Small intestine (tissue), 7 donors: ENCODE data around the gene CTAGE6. TPM values are rescaled to one million over a fixed set of nuclear protein-coding genes. Genes with fewer than 3 reads are reported as not detected.
"Not testable (repeated sequence)": the region's sequence is repeated elsewhere in the genome, so short reads cannot be mapped to it uniquely, and the experiment has no call there.

Experiments
- DNase-seq, 2 donors: peaks; one replicate each; pipeline versions ENCODE4 v3.0.0 to v3.0.0-alpha.2; 2013
- FAIRE-seq: peaks from 2 replicates; lab custom pipeline; 2012; peaks lifted over from hg19 to GRCh38; lab: Jason Lieb, UNC
- H3K27ac ChIP-seq, 3 donors: one replicate each; pipeline ENCODE4 v1.5.1; 2013; ENCODE audit warnings: low read length in 2 of 3, mild to moderate bottlenecking in 2 of 3, control low read depth in 1 of 3, inconsistent platforms in 1 of 3, low read depth in 1 of 3, moderate library complexity in 1 of 3
- H3K27me3 ChIP-seq, 3 donors: one replicate each; pipeline ENCODE4 v1.6.1; 2013; ENCODE audit warnings: low read length in 3 of 3, inconsistent platforms in 1 of 3; ENCODE audit not compliant: control insufficient read depth in 3 of 3, insufficient read depth in 3 of 3
- H3K36me3 ChIP-seq, 3 donors: one replicate each; pipeline ENCODE4 v1.6.1; 2013; ENCODE audit warnings: low read length in 3 of 3, inconsistent platforms in 1 of 3, low read depth in 1 of 3, mild to moderate bottlenecking in 1 of 3, moderate library complexity in 1 of 3; ENCODE audit not compliant: control insufficient read depth in 3 of 3, insufficient read depth in 2 of 3
- H3K4me1 ChIP-seq, 3 donors: one replicate each; pipeline ENCODE4 v1.6.1; 2013; ENCODE audit warnings: low read length in 2 of 3, inconsistent platforms in 1 of 3, low read depth in 1 of 3, mild to moderate bottlenecking in 1 of 3, moderate library complexity in 1 of 3; ENCODE audit not compliant: control insufficient read depth in 3 of 3, insufficient read depth in 2 of 3
- H3K4me3 ChIP-seq, 3 donors: one replicate each; pipeline ENCODE4 v1.5.1; 2013; ENCODE audit warnings: low read length in 3 of 3, control low read depth in 1 of 3, inconsistent platforms in 1 of 3, low read depth in 1 of 3, mild to moderate bottlenecking in 1 of 3, moderate library complexity in 1 of 3
- H3K9me3 ChIP-seq, 2 donors: one replicate each; pipeline ENCODE4 v1.6.1; 2013; ENCODE audit warnings: low read depth in 1 of 2, low read length in 1 of 2; ENCODE audit not compliant: control insufficient read depth in 2 of 2, insufficient read depth in 1 of 2
- WGBS, 3 donors: extraction: QIAGEN DNeasy Blood & Tissue Kit; methylation state at CpG; one replicate each; pipeline ENCODE4 v1.1.7; 2013; 5-methylcytosine and 5-hydroxymethylcytosine counted together
- polyA plus RNA-seq, 4 donors: library from polyadenylated mRNA; stranded (reverse) in 3 of 4; unstranded in 1 of 4; fragments of 200-250 nt in 3 of 4; fragments of 120-200 nt in 1 of 4; gene quantifications; one replicate each; pipeline versions ENCODE4 v1.2.1 to v1.2.3, GENCODE V29; 2013
- donor health status: healthy with polysubstance abuse.
- donor health status: control.
- donor health status: control.
- donor health status: Bipolar disorder and iron deficiency.
- donor health status: healthy.

Gene CTAGE6
- polyA plus RNA-seq, 4 donors: not detected

- Histone ChIP-seq H3K4me1 (no peaks in the 10 kb centered on the region), H3K27ac (no peak overlapping the region), H3K9me3 (no peaks in the 10 kb centered on the region), H3K36me3 (no peaks in the 10 kb centered on the region), H3K27me3 (peaks cover 0 to 3% (median 0%) of the 10 kb centered on the region in 3 donors), H3K4me3 (no peak overlapping the region)
- FAIRE-seq: no peak
- WGBS, 3 donors: 88 to 91% (median 88%) methylated on average over 5 of the region's 5 CpGs
- no peak for DNase-seq
Observed at GRCh38 chr7:143733876-143734275, 23.6 kb downstream of the CTAGE6 start.

GRCh38 chr7:143728333-143728862, 29.1 kb downstream of the CTAGE6 start:
- Histone ChIP-seq H3K36me3 (no peaks in the 10 kb centered on the region), H3K27me3 (no peaks in the 10 kb centered on the region), H3K4me1 (no peaks in the 10 kb centered on the region), H3K9me3 (no peaks in the 10 kb centered on the region), H3K27ac (no peak overlapping the region), H3K4me3 (no peak overlapping the region)
- 72 to 85% (median 83%) methylated on average over 3 of the region's 3 CpGs for WGBS, 3 donors
- FAIRE-seq (no peak), DNase-seq (no peak)

GRCh38 chr7:143727561-143727960, 29.9 kb downstream of the CTAGE6 start:
- not testable (repeated sequence) for H3K9me3 ChIP-seq, H3K27me3 ChIP-seq, H3K4me1 ChIP-seq, H3K36me3 ChIP-seq, DNase-seq, FAIRE-seq, H3K4me3 ChIP-seq, H3K27ac ChIP-seq
- WGBS, 3 donors: no CpG with 5 or more reads among the region's 7 CpGs

- no CpG with 5 or more reads among the region's 6 CpGs for WGBS, 3 donors
Observed at GRCh38 chr7:143726143-143726542, 31.4 kb downstream of the CTAGE6 start.

GRCh38 chr7:143720335-143720734, 37.2 kb downstream of the CTAGE6 start:
- H3K4me3 ChIP-seq, H3K9me3 ChIP-seq: not testable (repeated sequence)
- WGBS, 3 donors: no CpG with 5 or more reads among the region's 6 CpGs

More at GRCh38 chr7:143726143-143726542, 31.4 kb downstream of the CTAGE6 start:
- not testable (repeated sequence) for H3K4me3 ChIP-seq, H3K9me3 ChIP-seq, H3K27ac ChIP-seq, H3K27me3 ChIP-seq, H3K4me1 ChIP-seq, FAIRE-seq, DNase-seq, H3K36me3 ChIP-seq

GRCh38 chr7:143715543-143716193, 41.8 kb downstream of the CTAGE6 start:
- H3K4me1 ChIP-seq, H3K27me3 ChIP-seq, FAIRE-seq, DNase-seq, H3K36me3 ChIP-seq, H3K9me3 ChIP-seq, H3K27ac ChIP-seq, H3K4me3 ChIP-seq: not testable (repeated sequence)

More at GRCh38 chr7:143720335-143720734, 37.2 kb downstream of the CTAGE6 start:
- FAIRE-seq, H3K36me3 ChIP-seq, H3K4me1 ChIP-seq, H3K27me3 ChIP-seq, H3K27ac ChIP-seq, DNase-seq: not testable (repeated sequence)

- not testable (repeated sequence) for H3K9me3 ChIP-seq, H3K36me3 ChIP-seq, H3K27me3 ChIP-seq, H3K27ac ChIP-seq, DNase-seq, H3K4me1 ChIP-seq, FAIRE-seq, H3K4me3 ChIP-seq
- WGBS, 3 donors: no CpG with 5 or more reads among the region's 11 CpGs
Observed at GRCh38 chr7:143714581-143715454, 42.7 kb downstream of the CTAGE6 start.

- H3K27me3 ChIP-seq, H3K27ac ChIP-seq, H3K36me3 ChIP-seq, H3K4me1 ChIP-seq, H3K9me3 ChIP-seq, FAIRE-seq, DNase-seq, H3K4me3 ChIP-seq: not testable (repeated sequence)
- 40 to 77% (median 62%) methylated on average over 1 to 2 of the region's 5 CpGs for WGBS, 3 donors
Observed at GRCh38 chr7:143712381-143712780, 45.1 kb downstream of the CTAGE6 start.
